ENCODE results near the gene SF3A1.
A peak's percentile ranks its signal among the peaks of the same experiment; 100 is the strongest.

Gene SF3A1

GRCh38 chr22:30386608-30386959 is 29.9 kb upstream of the SF3A1 start:
- no peak for DNase-seq

- DNase-seq: no peak
Observed at GRCh38 chr22:30385942-30386341, 29.2 kb upstream of the SF3A1 start.

- no peak for DNase-seq
Observed at GRCh38 chr22:30383061-30383460, 26.4 kb upstream of the SF3A1 start.

- no peak for DNase-seq
Observed at GRCh38 chr22:30382340-30382739, 25.6 kb upstream of the SF3A1 start.

GRCh38 chr22:30381264-30381663 is 24.6 kb upstream of the SF3A1 start:
- no peak for DNase-seq

- DNase-seq: no peak
Observed at GRCh38 chr22:30380011-30380410, 23.3 kb upstream of the SF3A1 start.

GRCh38 chr22:30375312-30375849 is 18.7 kb upstream of the SF3A1 start:
- DNase-seq: no peak

GRCh38 chr22:30373331-30374325 is 16.9 kb upstream of the SF3A1 start:
- DNase-seq: no peak

GRCh38 chr22:30372915-30373314 is 16.2 kb upstream of the SF3A1 start:
- DNase-seq: no peak

- peak; percentile 73 for DNase-seq
Observed at GRCh38 chr22:30371981-30372380, 15.3 kb upstream of the SF3A1 start.

- no peak for DNase-seq
Observed at GRCh38 chr22:30371321-30371720, 14.6 kb upstream of the SF3A1 start.

- DNase-seq: no peak
Observed at GRCh38 chr22:30370641-30371230, 14.0 kb upstream of the SF3A1 start.

- DNase-seq: no peak
Observed at GRCh38 chr22:30368420-30368819, 11.7 kb upstream of the SF3A1 start.

GRCh38 chr22:30365891-30366290 is 9.2 kb upstream of the SF3A1 start:
- DNase-seq: no peak

GRCh38 chr22:30362651-30363281 is 6.1 kb upstream of the SF3A1 start:
- DNase-seq: no peak

- no peak for DNase-seq
Observed at GRCh38 chr22:30361916-30362650, 5.4 kb upstream of the SF3A1 start.

GRCh38 chr22:30358541-30358940 is 1.8 kb upstream of the SF3A1 start:
- DNase-seq: no peak

- DNase-seq: no peak
Observed at GRCh38 chr22:30357650-30358215, 1.0 kb upstream of the SF3A1 start.

GRCh38 chr22:30357236-30357570 is 509 bp upstream of the SF3A1 start:
- no peak for DNase-seq

GRCh38 chr22:30354644-30355043 is 2.0 kb downstream of the SF3A1 start:
- DNase-seq: no peak

- no peak for DNase-seq
Observed at GRCh38 chr22:30351226-30351625, 5.5 kb downstream of the SF3A1 start.

- DNase-seq: no peak
Observed at GRCh38 chr22:30348809-30349208, 7.9 kb downstream of the SF3A1 start.

GRCh38 chr22:30348404-30348803 is 8.3 kb downstream of the SF3A1 start:
- no peak for DNase-seq
